ENCODE results near the gene NAT10.

Gene NAT10

DNA sequence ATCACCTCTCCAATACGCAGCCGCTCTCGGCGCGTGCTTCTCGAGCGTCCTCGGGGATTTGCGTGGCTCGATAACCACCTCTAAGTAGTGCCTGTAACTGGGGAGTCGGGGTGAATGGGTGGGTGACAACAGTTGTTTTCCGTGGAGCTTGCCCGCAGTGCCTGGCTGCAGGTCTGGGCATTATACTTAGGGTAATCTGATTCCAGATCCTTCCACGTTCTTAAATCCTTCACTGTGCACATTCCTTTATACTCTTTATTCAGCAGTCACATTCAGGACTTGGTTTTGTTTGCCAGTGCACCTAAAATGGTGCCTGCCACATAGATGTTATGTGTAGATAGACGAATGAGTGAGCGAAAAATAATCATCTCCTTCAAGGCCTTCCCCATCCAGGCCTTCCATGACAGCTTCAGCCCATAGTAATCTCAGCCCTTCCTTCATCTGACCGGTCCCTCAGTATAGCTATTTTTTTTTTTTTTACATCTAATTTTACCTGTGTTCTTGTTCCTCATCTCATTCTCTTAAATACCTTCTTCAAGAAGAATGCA is 602 bp downstream of the NAT10 start:
- no peak for DNase-seq (ENCODE audit: low read depth, low spot score)

- DNase-seq (ENCODE audit: low read depth, low spot score) = no peak
These were observed 6.4 kb downstream of the NAT10 start for GRCh38 chr11:34111722-34112270.

- DNase-seq (ENCODE audit: low read depth, low spot score) = no peak
These were observed 8.6 kb downstream of the NAT10 start for GRCh38 chr11:34114014-34114413.

- DNase-seq (ENCODE audit: low read depth, low spot score) = no peak
These were observed 9.0 kb downstream of the NAT10 start for GRCh38 chr11:34114471-34114870.

- no peak for DNase-seq (ENCODE audit: low read depth, low spot score)
These were observed 15.2 kb downstream of the NAT10 start for GRCh38 chr11:34120651-34121050.

GRCh38 chr11:34124885-34125668 is 19.6 kb downstream of the NAT10 start:
- DNase-seq (ENCODE audit: low read depth, low spot score) = no peak

DNA sequence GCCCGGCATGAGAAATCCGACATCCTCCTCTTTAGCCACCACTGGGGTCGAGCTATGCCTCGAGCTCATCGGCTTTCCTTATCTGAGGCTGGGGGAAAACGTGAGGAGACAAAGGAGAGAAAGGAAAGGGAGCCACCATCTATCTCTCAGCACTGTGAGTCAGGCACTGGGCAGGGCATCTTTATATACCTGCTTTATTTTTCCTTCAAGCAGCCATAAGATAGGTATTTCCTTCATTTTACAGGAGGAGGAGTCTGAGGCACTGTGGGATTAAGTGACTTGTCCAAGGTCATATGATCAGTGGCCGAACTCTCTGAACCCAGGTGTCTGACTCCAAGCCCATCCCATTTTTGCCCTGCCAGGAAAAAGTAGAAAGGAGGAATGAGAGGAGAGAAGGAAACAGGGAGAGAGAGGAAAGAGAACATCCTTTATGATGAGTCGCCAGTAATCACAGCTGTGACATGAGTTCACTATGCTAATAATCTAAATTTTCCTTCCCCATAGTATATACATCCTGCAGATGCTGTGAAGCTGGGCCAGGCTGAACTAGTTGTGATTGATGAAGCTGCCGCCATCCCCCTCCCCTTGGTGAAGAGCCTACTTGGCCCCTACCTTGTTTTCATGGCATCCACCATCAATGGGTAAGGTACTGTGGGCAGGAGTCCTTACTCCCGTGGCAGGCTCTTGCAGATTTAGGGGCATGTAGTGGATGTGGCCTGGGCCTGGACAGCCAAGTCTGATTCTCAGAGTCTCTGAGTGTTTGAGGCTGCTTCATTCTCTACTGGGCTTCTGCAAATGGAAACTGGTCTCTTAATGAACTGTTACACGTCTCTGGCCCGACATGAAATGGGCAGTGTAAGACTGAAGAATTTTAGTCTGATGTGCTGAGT is 21.8 kb downstream of the NAT10 start:
- no peak for DNase-seq (ENCODE audit: low read depth, low spot score)

- DNase-seq (ENCODE audit: low read depth, low spot score) = no peak
These were observed 23.4 kb downstream of the NAT10 start for GRCh38 chr11:34128824-34129223.

GRCh38 chr11:34132261-34132965 is 27.0 kb downstream of the NAT10 start:
- DNase-seq (ENCODE audit: low read depth, low spot score) = no peak

GRCh38 chr11:34134765-34135164 is 29.3 kb downstream of the NAT10 start:
- no peak for DNase-seq (ENCODE audit: low read depth, low spot score)

GRCh38 chr11:34135439-34135838 is 30.0 kb downstream of the NAT10 start:
- no peak for DNase-seq (ENCODE audit: low read depth, low spot score)

DNA sequence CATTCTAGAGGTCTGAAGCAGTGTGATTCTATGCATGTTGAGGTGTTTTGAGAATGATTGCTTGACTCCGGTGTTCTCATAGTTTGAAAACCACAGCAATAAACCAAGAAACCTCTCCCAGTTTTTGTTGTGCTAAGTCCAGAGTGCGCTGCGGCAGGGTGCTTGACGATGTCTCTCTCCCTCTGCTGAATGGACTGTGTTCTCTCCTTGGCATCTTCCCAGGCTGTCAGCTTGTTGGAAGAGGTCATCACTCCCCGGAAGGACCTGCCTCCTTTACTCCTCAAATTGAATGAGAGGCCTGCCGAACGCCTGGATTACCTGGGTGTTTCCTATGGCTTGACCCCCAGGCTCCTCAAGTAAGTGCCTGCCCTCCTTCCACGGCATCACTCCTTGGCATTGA is 31.0 kb downstream of the NAT10 start:
- no peak for DNase-seq (ENCODE audit: low read depth, low spot score)

GRCh38 chr11:34139346-34139745 is 33.9 kb downstream of the NAT10 start:
- no peak for DNase-seq (ENCODE audit: low read depth, low spot score)

DNA sequence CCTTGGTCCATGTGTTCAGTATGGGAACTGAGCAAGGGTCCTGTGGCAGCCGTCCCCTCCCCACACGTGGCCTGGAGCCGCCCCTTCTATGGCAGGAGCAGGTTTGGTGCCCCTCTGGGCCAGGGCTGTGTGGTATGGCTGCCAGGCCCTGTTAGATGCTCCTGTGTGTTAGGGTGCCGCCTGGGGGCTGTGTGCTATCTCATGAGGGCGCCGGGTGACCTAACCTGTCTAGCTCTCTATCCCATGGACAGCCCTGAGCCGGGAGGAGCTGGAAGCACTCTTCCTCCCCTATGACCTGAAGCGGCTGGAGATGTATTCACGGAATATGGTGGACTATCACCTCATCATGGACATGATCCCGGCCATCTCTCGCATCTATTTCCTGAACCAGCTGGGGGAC is 34.7 kb downstream of the NAT10 start:
- DNase-seq (ENCODE audit: low read depth, low spot score) = no peak

DNA sequence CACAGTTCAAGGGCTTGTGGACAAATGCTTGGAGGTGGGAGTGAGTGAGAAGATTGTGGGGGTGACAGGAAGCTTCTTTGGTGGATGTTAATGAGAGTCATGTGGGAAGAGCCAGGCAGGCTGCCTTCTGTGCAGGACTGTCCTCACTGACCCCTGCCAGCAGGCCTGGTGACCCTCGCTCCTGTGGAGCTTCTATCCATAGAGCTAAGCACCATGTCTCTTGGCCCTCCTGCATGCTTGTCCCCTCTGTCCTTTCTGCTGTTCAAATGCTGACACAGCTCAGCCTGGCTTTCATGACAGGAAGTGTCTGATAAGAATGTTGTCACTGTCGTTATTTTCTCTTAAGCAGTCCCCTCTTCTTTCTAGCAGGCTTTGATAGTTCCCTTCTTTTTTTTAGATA is 37.6 kb downstream of the NAT10 start:
- no peak for DNase-seq (ENCODE audit: low read depth, low spot score)

DNA sequence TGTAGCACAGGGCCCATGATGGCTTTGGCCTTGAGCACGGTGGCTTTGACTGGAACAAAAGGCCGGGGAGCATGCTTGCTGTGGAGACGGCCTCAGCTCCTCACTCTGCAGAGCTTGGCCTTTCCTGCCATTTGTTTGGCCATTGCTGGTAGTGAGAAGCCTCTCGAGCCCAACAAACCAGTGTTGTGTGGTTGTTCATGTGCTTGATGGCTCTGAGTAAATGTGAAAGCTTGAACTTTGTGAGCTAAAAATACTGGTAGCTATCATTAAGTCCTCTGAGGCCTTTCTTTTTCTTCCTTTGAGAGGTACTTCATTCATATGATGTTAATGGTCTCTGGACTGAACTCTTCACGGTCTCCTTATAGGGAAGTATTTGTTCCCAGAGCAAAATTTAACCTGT is 39.6 kb downstream of the NAT10 start:
- DNase-seq (ENCODE audit: low read depth, low spot score) = no peak

DNA sequence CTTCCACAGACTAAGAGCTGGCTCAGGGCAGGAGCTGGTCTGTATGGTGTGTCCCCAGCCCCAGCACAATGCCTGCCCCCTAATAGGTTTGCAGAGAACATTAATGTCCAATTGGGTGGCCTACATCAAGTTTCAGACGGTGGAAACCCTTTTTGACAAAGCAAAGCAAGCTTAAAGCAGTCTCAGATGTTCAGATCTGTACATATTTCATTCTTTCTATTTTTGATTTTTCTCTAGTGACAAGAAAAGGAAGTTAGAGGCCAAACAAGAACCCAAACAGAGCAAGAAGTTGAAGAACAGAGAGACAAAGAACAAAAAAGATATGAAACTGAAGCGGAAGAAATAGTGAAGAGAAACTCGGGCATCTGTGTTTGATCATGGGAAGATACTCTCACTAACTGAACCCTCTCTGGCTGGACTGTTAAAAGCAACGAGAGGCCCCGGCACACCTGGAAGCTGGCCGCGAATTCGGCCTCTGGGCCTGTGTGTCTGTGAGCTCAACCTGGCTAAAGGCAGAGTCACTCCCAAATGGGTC is 40.5 kb downstream of the NAT10 start:
- no peak for DNase-seq (ENCODE audit: low read depth, low spot score)

- DNase-seq (ENCODE audit: low read depth, low spot score) = no peak
These were observed 41.0 kb downstream of the NAT10 start for GRCh38 chr11:34146411-34146810.

GRCh38 chr11:34146866-34147265 is 41.4 kb downstream of the NAT10 start:
- no peak for DNase-seq (ENCODE audit: low read depth, low spot score)

- DNase-seq (ENCODE audit: low read depth, low spot score) = no peak
These were observed 42.2 kb downstream of the NAT10 start for GRCh38 chr11:34147581-34147980.

GRCh38 chr11:34148504-34149165 is 43.2 kb downstream of the NAT10 start:
- no peak for DNase-seq (ENCODE audit: low read depth, low spot score)
